SK-N-SH (cell line): ENCODE results near the gene NFKB1.

Experiments
- CTCF ChIP-seq: fragments of 200-600 bp; sonication (generic); IDR thresholded peaks from 2 replicates; pipeline ENCODE4 v1.6.1; 2017; ENCODE audit warnings: antibody characterized with exemption, mild to moderate bottlenecking, moderate library complexity
- EZH2phosphoT487 ChIP-seq: fragments of 200-600 bp; sonication (generic); IDR thresholded peaks from 2 replicates; pipeline ENCODE4 v1.6.1; 2017; ENCODE audit warnings: low read depth, mixed run types, mild to moderate bottlenecking, antibody characterized with exemption, moderate library complexity, borderline replicate concordance
- GABPA ChIP-seq: IDR thresholded peaks from 2 replicates; pipeline ENCODE4 v1.4.0; 2012; ENCODE audit warnings: low read depth, mild to moderate bottlenecking
- MAX ChIP-seq: IDR thresholded peaks from 2 replicates; pipeline ENCODE4 v1.4.0; 2012; ENCODE audit warnings: low read depth
- NFIC ChIP-seq: IDR thresholded peaks from 2 replicates; pipeline ENCODE4 v1.4.0; 2012; ENCODE audit warnings: borderline replicate concordance
- NRF1 ChIP-seq: IDR thresholded peaks from 2 replicates; pipeline ENCODE4 v1.6.1; 2012; ENCODE audit warnings: low read depth, mild to moderate bottlenecking, low read length
- POLR2AphosphoS5 ChIP-seq: IDR thresholded peaks from 2 replicates; pipeline ENCODE4 v1.6.1; 2012; ENCODE audit warnings: low read depth, low read length
- RAD21 ChIP-seq: IDR thresholded peaks from 2 replicates; pipeline ENCODE4 v1.6.1; 2012; ENCODE audit warnings: mild to moderate bottlenecking, low read length
- REST ChIP-seq: IDR thresholded peaks from 2 replicates; pipeline ENCODE4 v1.6.1; 2012; ENCODE audit warnings: mild to moderate bottlenecking, low read depth, low read length, moderate library complexity
- USF2 ChIP-seq: fragments of 150-350 bp; IDR thresholded peaks from 2 replicates; pipeline ENCODE4 v1.6.1; 2017; ENCODE audit warnings: antibody characterized with exemption, low read length, low read depth, borderline replicate concordance
- ZBTB33 ChIP-seq: IDR thresholded peaks from 2 replicates; pipeline ENCODE4 v1.4.0; 2012; ENCODE audit warnings: low read depth, borderline replicate concordance

- TF ChIP-seq ZBTB33 (no peak), REST (no peak), GABPA (no peak), CTCF (no peak), MAX (no peak), USF2 (no peak), RAD21 (no peak), POLR2AphosphoS5 (no peak), NRF1 (no peak), EZH2phosphoT487 (no peak), NFIC (no peak)
Measured at GRCh38 chr4:102503301-102503746, 2.2 kb downstream of the NFKB1 start.
